ENCODE results near the gene TKT. TPM values are rescaled to one million over a fixed set of nuclear protein-coding genes. Genes with fewer than 3 reads are reported as not detected.
"Not testable (repeated sequence)": the region's sequence is repeated elsewhere in the genome, so short reads cannot be mapped to it uniquely, and the experiment has no call there.

Gene TKT
- total RNA-seq, 1 donor from 2014 or later, result 379 TPM

DNA sequence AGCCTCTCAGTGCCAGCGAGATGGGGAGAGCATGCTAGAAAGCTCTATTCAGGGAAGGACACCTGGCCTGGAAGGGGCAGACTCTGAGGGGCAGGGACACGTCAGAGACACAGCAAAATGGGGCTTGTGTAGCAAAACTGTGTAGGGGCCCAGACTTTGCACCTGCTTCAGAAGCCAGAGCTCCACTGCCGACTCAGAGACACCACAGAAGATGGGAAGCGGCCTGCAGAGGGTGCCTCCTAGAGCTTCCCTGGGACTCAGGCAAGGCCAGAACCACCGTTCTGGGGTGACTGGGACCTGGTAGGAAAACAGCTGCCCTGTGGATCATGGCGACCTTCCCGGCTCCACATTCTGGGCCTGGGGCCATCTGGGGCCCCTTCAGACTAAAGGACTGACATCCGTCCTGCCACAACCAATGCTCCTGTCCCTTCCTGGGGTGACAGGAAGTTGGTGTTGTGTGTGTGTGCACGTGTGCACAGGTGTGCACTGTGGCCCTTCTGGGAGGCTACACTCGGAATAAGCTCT lies 17.4 kb upstream of the TKT start:
- Mint-ChIP-seq H3K4me1 (peaks cover 15% of the 10 kb centered on the region), H3K9me3 (no peaks in the 10 kb centered on the region), H3K27ac (no peak overlapping the region), H3K4me3 (no peak overlapping the region), H3K36me3 (ENCODE audit: low read depth) (no peaks in the 10 kb centered on the region), H3K27me3 (no peaks in the 10 kb centered on the region)
- intact Hi-C loops (cut with micrococcal nuclease), result no loop called here
- no peak for DNase-seq

DNA sequence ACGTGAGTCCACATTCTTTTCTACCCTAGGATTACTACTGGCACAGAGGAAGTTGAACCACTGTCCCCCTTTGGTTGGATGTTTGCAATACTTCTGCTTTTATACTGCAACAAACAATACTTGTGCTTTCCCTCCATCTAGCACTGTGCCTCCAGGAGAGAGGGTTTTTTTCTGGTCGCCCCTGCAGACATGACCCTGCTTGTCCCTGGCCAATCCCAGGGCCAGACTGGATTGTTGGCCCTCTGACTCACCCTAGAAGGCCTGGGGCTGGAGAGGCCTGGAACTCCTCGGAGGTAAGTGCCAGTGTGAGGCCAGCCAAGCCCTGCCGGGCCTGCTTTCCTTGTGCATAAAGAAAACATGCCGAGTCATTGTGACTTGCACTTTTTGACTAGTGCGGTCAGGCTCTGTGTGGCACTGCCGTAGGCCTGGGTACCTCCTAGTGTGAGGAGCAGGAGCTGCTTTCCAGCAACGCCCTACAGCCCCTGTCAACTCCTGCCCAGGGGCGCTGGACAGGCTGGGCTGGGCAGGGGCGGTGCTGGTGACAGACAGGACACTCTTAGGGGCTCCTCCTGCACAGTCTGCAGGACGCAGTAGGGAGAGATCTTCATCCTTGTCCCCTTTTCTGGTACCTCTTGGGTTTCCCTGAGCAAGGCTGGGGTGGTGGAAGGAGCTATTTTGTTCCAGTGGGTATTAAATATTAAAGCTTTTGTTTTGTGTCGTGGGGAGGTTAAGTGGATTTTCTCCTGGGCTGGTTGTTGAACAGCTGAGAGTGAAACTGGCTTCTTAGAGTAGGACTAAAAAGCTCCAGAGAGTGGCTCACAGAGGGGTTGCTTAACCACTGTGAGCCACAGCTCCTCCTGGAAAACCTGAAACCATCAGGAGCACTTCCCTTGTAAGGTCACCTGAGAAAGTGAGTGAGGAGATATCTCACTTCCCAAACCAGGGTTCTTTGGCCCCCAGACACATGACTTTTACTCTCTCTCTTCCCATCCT lies 14.4 kb upstream of the TKT start:
- H3K9me3 Mint-ChIP-seq, result no peaks in the 10 kb centered on the region
- no peak overlapping the region for H3K4me3 Mint-ChIP-seq
- H3K27me3 Mint-ChIP-seq, result peaks cover 1% of the 10 kb centered on the region
- DNase-seq, result peak; percentile 75
- peak overlapping the region; percentile 54 for H3K27ac Mint-ChIP-seq
- no peaks in the 10 kb centered on the region for H3K36me3 Mint-ChIP-seq (ENCODE audit: low read depth)
- intact Hi-C loops (cut with micrococcal nuclease), result no loop called here
- H3K4me1 Mint-ChIP-seq, result peaks cover 12% of the 10 kb centered on the region

DNA sequence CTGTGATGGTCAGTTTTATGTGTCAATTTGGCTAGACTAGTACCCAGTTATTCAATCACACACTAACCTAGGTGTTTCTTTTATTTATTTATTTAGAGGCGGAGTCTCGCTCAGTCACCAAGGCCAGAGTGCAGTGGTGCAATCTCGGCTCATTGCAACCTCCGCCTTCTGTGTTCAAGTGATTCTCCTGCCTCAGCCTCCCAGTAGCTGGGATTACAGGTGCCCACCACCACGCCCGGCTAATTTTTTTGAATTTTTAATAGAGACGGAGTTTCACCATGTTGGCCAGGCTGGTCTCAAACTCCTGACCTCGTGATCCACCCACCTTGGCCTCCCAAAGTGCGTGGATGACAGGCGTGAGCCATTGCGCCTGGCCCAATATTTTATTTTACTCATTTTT lies 13.4 kb upstream of the TKT start:
- intact Hi-C loops (cut with micrococcal nuclease); DNase-seq; H3K9me3 Mint-ChIP-seq; H3K27ac Mint-ChIP-seq; H3K36me3 Mint-ChIP-seq (ENCODE audit: low read depth); H3K4me3 Mint-ChIP-seq; H3K27me3 Mint-ChIP-seq: not testable (repeated sequence)
- H3K4me1 Mint-ChIP-seq, result peaks cover 11% of the 10 kb centered on the region

DNA sequence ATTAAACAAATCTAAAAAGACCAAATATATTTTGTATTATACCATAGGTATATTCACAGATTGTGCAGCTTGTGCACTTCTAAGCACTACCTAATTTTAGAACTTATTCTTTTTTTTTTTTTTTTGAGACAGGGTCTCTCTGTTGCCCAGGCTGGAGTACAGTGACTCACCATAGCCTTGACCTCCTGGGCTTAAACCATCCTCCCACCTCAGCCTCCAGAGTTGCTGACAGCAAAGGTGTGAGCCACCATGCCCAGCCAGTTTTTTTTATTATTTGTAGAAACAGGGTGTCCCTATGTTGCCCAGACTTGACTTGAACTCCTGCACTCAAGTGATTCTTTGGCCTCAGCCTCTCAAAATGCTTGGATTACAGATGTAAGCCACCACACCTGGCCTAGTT lies 11.9 kb upstream of the TKT start:
- Mint-ChIP-seq H3K36me3 (ENCODE audit: low read depth) (no peaks in the 10 kb centered on the region), H3K4me3 (no peak overlapping the region), H3K4me1 (peaks cover 11% of the 10 kb centered on the region), H3K9me3 (no peaks in the 10 kb centered on the region), H3K27ac (no peak overlapping the region), H3K27me3 (peaks cover 4% of the 10 kb centered on the region)
- intact Hi-C loops (cut with micrococcal nuclease), result no loop called here
- DNase-seq, result no peak

DNA sequence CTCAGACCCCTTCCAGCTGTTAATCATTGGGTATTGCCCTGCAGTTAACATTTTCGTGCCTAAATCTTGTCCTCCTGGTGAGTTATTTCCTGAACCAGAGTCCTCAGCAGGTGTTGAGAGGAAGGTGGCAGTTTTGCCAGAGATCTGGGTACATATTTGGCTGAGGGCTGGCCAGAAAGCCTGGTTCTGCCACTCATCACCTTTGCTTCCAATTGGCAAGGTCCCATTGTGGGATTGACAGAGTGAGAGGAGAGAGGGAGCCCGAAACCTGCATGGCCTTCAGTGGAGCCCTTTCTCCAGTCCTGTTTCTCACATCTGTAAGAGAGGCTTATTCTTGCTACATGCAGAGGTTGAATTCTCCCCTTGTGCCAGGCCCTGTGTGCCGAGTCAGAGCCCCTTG lies 8.9 kb upstream of the TKT start:
- peak; percentile 52 for DNase-seq
- intact Hi-C loops (cut with micrococcal nuclease), result no loop called here
- no peaks in the 10 kb centered on the region for H3K9me3 Mint-ChIP-seq
- H3K36me3 Mint-ChIP-seq (ENCODE audit: low read depth), result no peaks in the 10 kb centered on the region
- no peak overlapping the region for H3K27ac Mint-ChIP-seq
- H3K4me1 Mint-ChIP-seq, result peaks cover 3% of the 10 kb centered on the region
- H3K4me3 Mint-ChIP-seq, result no peak overlapping the region
- peaks cover 4% of the 10 kb centered on the region for H3K27me3 Mint-ChIP-seq

DNA sequence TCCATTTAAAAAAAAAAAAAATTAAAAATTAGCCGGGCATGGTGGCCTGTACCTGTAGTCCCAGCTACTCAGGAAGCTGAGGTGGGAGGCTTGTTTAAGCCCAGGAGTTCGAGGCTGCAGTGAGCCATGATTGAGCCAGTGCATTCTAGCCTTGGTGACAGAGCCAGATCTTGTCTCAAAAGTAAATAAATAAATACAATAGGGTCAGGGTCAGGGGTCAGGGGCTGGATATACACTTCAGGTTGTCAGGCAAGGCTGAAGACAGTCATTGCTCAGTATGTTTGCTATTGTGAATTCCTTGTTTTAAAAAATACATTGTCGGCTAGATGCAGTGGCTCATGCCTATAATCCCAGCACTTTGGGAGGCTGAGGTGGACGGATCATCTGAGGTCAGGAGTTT lies 8.1 kb upstream of the TKT start:
- peaks cover 1% of the 10 kb centered on the region for H3K4me1 Mint-ChIP-seq
- H3K9me3 Mint-ChIP-seq, result no peaks in the 10 kb centered on the region
- no peaks in the 10 kb centered on the region for H3K36me3 Mint-ChIP-seq (ENCODE audit: low read depth)
- intact Hi-C loops (cut with micrococcal nuclease), result no loop called here
- H3K27ac Mint-ChIP-seq, result no peak overlapping the region
- no peak overlapping the region for H3K4me3 Mint-ChIP-seq
- no peak for DNase-seq
- H3K27me3 Mint-ChIP-seq, result peaks cover 6% of the 10 kb centered on the region

DNA sequence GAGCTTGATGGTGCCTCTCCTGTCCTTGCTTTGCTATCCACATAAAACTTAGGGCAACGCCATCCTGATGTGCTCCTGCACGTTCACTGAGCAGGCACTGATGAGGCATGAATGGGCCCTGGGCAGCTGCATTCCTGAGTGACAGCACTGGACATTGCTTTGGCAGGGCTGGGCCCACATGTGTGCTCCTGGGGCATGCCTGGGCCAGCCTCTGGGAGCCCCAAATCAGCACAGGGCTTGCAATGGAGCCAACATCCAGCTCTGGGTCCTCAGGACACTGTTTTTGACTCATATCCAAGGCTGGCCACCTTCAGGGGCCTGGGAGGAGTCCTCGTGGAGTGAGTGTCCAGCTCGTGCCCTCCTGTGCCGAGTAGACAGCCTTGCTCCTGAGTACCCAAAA lies 5.9 kb upstream of the TKT start:
- Mint-ChIP-seq H3K27me3 (peaks cover 6% of the 10 kb centered on the region), H3K36me3 (ENCODE audit: low read depth) (no peaks in the 10 kb centered on the region), H3K27ac (no peak overlapping the region), H3K4me1 (peaks cover 4% of the 10 kb centered on the region), H3K9me3 (no peaks in the 10 kb centered on the region), H3K4me3 (no peak overlapping the region)
- DNase-seq, result no peak
- intact Hi-C loops (cut with micrococcal nuclease), result no loop called here

DNA sequence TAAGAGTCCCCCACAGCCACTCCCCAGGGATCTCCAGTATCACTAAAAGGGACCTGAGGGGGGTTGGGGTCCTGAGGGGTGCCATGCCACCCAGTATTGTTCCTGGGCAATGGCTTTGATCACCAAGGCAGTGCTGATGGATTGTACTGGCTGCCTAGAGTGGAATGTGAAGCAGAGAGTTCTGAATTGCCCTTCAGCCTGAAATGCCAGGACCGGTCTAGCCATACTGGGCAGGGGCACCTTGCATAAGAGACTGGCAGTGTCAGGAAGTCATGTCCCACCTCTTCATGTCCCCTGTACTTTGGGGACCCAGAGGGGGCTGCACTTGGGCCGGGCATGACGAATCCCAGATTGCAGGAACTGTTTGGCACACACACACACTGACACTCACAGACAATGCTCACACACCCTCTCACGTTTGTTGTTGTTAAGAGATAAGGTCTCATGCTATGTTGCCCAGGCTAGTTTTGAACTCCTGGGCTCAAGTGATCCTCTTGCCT lies 4.5 kb upstream of the TKT start:
- DNase-seq, result no peak
- H3K4me3 Mint-ChIP-seq, result no peak overlapping the region
- intact Hi-C loops (cut with micrococcal nuclease), result no loop called here
- no peak overlapping the region for H3K27ac Mint-ChIP-seq
- no peaks in the 10 kb centered on the region for H3K36me3 Mint-ChIP-seq (ENCODE audit: low read depth)
- no peaks in the 10 kb centered on the region for H3K9me3 Mint-ChIP-seq
- H3K27me3 Mint-ChIP-seq, result peaks cover 5% of the 10 kb centered on the region
- H3K4me1 Mint-ChIP-seq, result peaks cover 7% of the 10 kb centered on the region

DNA sequence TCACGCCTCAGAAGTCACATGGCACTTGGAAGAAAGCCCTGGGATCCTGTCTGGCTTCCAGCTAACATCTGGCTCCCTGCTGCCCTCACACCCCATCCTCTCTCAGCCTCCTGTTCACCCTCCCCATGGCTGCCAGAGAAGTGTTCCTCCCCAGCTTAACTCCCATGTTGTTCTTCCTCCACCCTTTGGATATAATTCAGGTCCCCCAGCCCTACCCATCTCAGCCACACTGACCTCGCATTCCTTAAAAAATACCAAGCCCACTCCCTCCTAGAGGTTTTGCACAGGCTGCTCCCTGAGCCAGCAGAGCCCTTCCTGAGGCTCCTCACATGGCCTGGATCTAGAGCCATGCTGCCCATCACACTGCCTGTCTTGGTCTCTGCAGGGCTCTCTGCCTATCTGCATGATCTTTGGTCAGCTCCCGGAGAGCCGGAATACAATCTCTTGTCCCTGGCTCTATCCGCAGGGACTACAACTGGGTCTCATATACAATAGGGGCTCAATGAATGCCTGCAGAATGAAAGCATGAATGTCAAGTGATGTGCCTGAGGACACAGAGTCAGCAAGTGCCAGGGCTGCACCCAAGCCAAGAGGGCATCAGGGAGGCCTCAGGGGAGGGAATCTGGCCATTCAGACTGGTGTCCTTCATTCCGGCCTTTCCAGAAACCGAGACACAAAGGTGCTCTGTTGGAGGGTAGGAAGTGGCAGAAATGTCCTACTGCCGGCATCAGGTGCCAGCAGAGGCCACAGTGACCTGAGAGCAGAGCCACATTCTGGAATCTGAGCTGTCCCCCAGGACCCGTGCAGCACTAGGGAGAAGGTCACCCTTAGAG lies 3.8 kb upstream of the TKT start:
- no peaks in the 10 kb centered on the region for H3K9me3 Mint-ChIP-seq
- peaks cover 4% of the 10 kb centered on the region for H3K36me3 Mint-ChIP-seq (ENCODE audit: low read depth)
- H3K27me3 Mint-ChIP-seq, result peaks cover 5% of the 10 kb centered on the region
- H3K27ac Mint-ChIP-seq, result no peak overlapping the region
- no peak overlapping the region for H3K4me3 Mint-ChIP-seq
- peaks cover 7% of the 10 kb centered on the region for H3K4me1 Mint-ChIP-seq
- intact Hi-C loops (cut with micrococcal nuclease), result no loop called here
- DNase-seq, result no peak

DNA sequence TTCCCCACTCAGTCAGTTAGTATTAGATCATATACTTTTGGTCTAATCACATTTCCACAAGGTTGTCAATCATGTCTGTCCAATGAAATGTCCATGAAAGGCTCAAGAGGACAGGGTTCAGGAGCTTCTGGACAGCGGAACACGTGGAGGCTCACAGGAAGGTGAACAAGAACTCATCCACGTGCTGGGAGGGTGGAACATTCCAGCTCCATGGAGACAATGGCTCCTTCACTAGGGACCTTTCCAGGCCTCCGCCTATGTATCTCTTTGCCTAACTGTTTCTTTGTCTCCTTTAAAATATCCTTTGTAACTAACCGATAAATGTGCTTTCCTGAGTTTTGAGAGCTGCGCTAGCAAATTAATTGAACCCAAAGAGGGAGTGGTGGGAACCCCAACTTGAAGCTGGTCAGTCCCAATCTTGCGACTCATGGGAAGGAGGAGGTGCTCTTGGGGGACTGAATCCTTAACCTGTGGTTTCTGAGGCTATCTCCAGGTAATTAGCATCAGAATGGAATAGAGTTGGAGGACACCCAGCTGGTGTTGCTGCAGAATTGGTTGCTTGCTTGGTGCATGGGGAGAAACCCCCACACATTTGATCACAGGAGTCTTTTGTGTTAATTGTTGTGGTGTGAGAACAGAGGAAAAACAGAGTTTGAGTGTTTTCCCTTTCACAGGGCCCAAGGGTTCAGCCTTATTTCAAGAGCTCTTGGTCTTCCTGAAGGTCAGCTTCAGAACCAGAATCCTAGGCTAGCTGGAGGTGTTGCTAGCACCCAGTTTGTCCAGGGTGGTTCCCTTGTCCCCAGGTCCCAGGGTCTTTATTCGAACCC lies 3.0 kb upstream of the TKT start:
- H3K4me3 Mint-ChIP-seq, result no peak overlapping the region
- no peaks in the 10 kb centered on the region for H3K9me3 Mint-ChIP-seq
- no peak overlapping the region for H3K27ac Mint-ChIP-seq
- H3K36me3 Mint-ChIP-seq (ENCODE audit: low read depth), result peaks cover 8% of the 10 kb centered on the region
- no peak for DNase-seq
- peaks cover 2% of the 10 kb centered on the region for H3K27me3 Mint-ChIP-seq
- peaks cover 12% of the 10 kb centered on the region for H3K4me1 Mint-ChIP-seq
- intact Hi-C loops (cut with micrococcal nuclease), result no loop called here

DNA sequence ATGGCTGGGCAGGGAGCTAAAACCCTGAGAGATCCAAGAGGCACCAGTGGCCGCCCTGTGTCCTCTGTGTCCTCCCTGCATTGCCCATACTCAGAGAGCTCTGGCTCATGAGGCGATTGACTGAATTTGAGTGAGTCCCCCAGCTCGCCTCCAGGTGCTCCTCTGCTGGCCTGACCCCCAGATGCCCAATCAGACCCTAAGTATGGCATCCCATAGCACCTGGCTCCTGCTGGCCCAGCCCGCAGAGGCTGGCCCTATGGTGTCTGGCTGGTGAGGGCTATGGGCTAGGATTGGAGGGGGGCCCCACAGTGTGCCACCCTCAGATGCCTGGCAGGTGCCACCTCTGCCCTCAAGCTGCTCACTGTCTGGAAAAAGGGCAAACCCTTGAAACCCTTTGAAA lies 1.6 kb upstream of the TKT start:
- Mint-ChIP-seq H3K9me3 (no peaks in the 10 kb centered on the region), H3K27me3 (peaks cover 2% of the 10 kb centered on the region), H3K36me3 (ENCODE audit: low read depth) (peaks cover 16% of the 10 kb centered on the region), H3K4me1 (peaks cover 21% of the 10 kb centered on the region), H3K4me3 (no peak overlapping the region), H3K27ac (no peak overlapping the region)
- DNase-seq, result no peak
- intact Hi-C loops (cut with micrococcal nuclease), result no loop called here

DNA sequence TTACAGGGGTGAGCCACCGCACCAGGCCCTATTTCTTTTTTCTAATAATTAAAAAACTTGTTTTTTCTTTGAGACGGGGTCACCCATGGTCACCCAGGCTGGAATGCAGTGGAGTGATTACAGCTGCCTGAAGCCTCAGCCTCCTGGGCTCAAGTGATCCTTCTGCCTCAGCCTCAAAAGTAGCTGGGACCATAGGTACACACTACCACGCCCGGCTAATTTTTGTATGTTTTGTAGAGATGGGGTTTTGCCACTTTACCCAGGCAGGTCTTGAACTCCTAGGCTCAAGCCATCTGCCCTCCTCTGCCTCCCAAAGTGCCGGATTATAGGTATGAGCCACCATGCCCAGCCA lies 858 bp upstream of the TKT start:
- Mint-ChIP-seq H3K27ac (peak overlapping the region; percentile 62), H3K4me1 (peaks cover 26% of the 10 kb centered on the region), H3K36me3 (ENCODE audit: low read depth) (peaks cover 20% of the 10 kb centered on the region), H3K9me3 (no peaks in the 10 kb centered on the region), H3K4me3 (no peak overlapping the region), H3K27me3 (peaks cover 2% of the 10 kb centered on the region)
- DNase-seq, result no peak
- intact Hi-C loops (cut with micrococcal nuclease), result no loop called here

DNA sequence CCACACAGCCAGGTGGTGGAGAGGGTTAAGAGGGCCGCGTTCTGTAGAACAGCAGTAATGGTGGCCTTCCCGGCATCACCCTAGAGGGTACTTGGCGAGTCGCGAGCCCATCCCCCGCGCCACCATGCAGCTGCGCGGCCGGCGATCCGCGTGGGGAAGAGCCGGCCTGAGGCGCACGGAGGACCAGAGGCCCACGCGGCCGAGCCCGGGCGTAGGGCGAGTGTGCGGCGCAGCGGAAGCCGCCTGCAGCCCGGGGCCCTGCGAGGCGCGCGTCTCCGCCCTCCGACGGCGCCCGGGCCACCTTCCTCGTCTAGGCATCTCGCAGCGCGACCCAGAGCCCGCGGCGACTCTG lies 423 bp downstream of the TKT start:
- H3K27me3 Mint-ChIP-seq, result peaks cover 2% of the 10 kb centered on the region

More for the DNA sequence above, 423 bp downstream of the TKT start:
- intact Hi-C loops (cut with micrococcal nuclease), result loop anchor here (1.0 to 2.0 kb wide), 4 partner anchors 31 to 125 kb away; partner anchors contain the start of genes DCP1A, PRKCD and RFT1
- Mint-ChIP-seq H3K36me3 (ENCODE audit: low read depth) (peaks cover 26% of the 10 kb centered on the region), H3K4me1 (peaks cover 33% of the 10 kb centered on the region), H3K4me3 (peak overlapping the region; percentile 98), H3K27ac (peak overlapping the region; percentile 93), H3K9me3 (no peaks in the 10 kb centered on the region)
- DNase-seq, result peak; percentile 86

Measured in activated CD4-positive, alpha-beta T cell treated with anti-CD3 and anti-CD28 coated beads, Interleukin-2, amount 10 ng/mL, durations not matched to agents 24 days and 14 days (primary cell).